CD4-positive, CD25-positive, alpha-beta regulatory T cell (primary cell): ENCODE data around the gene YWHAE. TPM values are rescaled to one million over a fixed set of nuclear protein-coding genes. Genes with fewer than 3 reads are reported as not detected.

Source experiments
- ATAC-seq, 2 donors: fragments of 150-1000 bp; cut with Tn5 transposase; one replicate each; pipeline ENCODE4 v1.10.0; 2021; ENCODE audit warnings: low read depth in 2 of 2, moderate number of reproducible peaks in 2 of 2, moderate library complexity in 1 of 2
- DNase-seq, 3 donors: peaks; one replicate each; pipeline versions ENCODE4 v3.0.0 to v3.0.0-alpha.2; 2012 to 2022; ENCODE audit warnings: mixed read lengths in 1 of 3
- H3K27ac ChIP-seq: one replicate; pipeline ENCODE4 v1.7.0; 2013; ENCODE audit warnings: mild to moderate bottlenecking, low read length; ENCODE audit not compliant: insufficient read depth, poor library complexity, severe bottlenecking
- H3K27me3 ChIP-seq: one replicate; pipeline ENCODE4 v1.7.0; 2013; ENCODE audit warnings: low read length; ENCODE audit not compliant: control insufficient read depth, insufficient read depth
- H3K36me3 ChIP-seq: one replicate; pipeline ENCODE4 v1.7.0; 2013; ENCODE audit warnings: mild to moderate bottlenecking, low read length, moderate library complexity; ENCODE audit not compliant: control insufficient read depth, insufficient read depth
- H3K4me1 ChIP-seq: 2 replicates; pipeline ENCODE4 v1.7.0; 2013; ENCODE audit warnings: mild to moderate bottlenecking, low read length; ENCODE audit not compliant: insufficient read depth, control insufficient read depth, poor library complexity, severe bottlenecking
- H3K4me3 ChIP-seq: one replicate; pipeline ENCODE4 v1.7.0; 2013; ENCODE audit warnings: low read depth, mild to moderate bottlenecking, low read length, moderate library complexity
- H3K9me3 ChIP-seq, 2 experiments: 1 replicate in 1 of 2; 2 replicates in 1 of 2; pipeline ENCODE4 v1.7.0; 2013; ENCODE audit warnings: low read length in 2 of 2, mild to moderate bottlenecking in 1 of 2, moderate library complexity in 1 of 2; ENCODE audit not compliant: control insufficient read depth in 2 of 2
- H3K27ac Mint-ChIP-seq, 3 donors: one replicate each; pipeline ENCODE4 v1.8.0; 2020 to 2022; ENCODE audit warnings: mild to moderate bottlenecking in 3 of 3, mixed read lengths in 3 of 3, moderate library complexity in 2 of 3
- H3K27me3 Mint-ChIP-seq: one replicate; pipeline ENCODE4 v1.8.0; 2022; ENCODE audit warnings: mild to moderate bottlenecking, mixed read lengths
- H3K36me3 Mint-ChIP-seq: one replicate; pipeline ENCODE4 v1.8.0; 2020; ENCODE audit warnings: mixed read lengths
- H3K4me1 Mint-ChIP-seq, 4 donors: one replicate each; pipeline ENCODE4 v1.8.0; 2020 to 2022; ENCODE audit warnings: mixed read lengths in 4 of 4, mild to moderate bottlenecking in 1 of 4
- H3K4me3 Mint-ChIP-seq, 4 donors: one replicate each; pipeline ENCODE4 v1.8.0; 2020 to 2022; ENCODE audit warnings: mild to moderate bottlenecking in 4 of 4, mixed read lengths in 4 of 4, moderate library complexity in 3 of 4
- H3K9me3 Mint-ChIP-seq, 7 donors: one replicate each; pipeline ENCODE4 v1.8.0; 2020 to 2022; ENCODE audit warnings: mixed read lengths in 7 of 7, mild to moderate bottlenecking in 3 of 7, moderate library complexity in 2 of 7
- polyA plus RNA-seq, 4 donors: library from polyadenylated mRNA; unstranded; fragments of 300-500 nt; fragmentation: Illumina TruSeq; gene quantifications; one replicate each; pipeline ENCODE4 v1.2.3, GENCODE V29; 2021
- total RNA-seq: library from RNA; stranded (reverse); gene quantifications from one replicate; pipeline ENCODE4 v1.2.3, GENCODE V29; 2022

The YWHAE gene
- total and polyA plus RNA-seq, 5 donors from 2014 or later = 68.6 to 136 (median 92.2) TPM

DNA sequence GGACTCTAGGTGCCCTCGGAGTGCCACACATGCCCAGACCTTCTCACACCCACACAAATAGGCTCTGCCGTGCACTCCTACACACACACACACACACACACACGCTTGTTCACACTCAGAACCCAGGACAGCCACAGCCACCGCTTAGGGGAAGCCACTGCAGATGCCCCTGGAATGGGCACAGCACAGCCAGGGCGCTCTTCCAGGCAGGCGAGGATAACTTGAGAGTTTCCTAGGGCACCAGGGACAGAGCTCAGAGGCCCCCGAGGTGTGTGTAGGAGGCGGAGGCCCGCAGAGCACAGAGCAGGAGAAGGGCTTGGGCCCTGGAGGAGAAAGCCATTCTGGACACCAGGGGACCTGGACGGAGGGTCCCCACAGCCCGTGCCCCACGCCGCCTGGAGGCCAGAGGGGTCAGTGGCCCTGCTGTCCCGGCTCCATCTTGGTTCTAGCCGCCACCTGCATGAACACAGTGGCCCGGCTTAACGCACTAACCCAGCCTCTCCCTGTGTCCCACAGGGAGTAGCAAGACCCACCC is 99.6 kb downstream of the YWHAE start:
- H3K27ac Mint-ChIP-seq = no peak overlapping the region
- no peak overlapping the region for H3K4me3 ChIP-seq

DNA sequence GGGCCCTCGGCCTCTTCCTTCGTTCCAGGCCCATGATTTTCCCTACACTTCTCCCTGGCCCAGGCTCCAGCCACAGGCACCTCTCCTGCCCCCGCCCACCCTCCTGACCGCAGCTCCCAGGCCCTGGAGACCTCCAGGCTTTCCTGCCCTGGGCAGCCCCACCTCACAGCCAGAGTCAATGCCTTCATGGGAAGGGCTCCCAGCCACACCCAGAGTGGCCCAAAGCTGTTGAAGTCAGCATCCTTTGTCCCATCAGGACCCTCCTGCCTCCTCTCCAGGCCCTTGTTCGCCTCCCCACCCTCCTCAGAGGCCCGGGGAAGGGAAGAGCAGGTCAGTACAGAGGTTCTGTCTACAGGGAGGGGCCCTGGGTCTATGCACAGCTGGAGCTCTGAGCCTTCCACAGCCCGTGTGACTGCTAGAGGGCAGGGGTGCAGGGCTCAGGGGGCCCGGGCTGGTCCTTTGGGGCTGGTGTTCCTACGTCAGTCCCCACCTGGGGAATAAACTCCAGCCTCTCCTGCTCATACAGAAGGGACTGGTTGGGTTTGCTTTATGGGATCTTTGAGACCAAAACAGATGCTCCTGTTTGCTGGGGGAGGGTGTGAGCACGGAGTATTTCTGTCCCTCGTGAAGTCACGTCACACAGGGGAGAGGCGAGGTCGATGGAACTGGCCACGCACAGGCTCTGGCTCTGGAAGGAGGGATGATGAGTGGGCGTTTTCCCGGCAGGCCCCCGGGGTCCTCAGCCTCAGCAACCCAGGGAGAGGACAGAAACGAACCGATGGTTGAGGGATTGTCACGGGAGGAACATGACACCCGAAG is 100.3 kb downstream of the YWHAE start:
- Histone ChIP-seq H3K4me1 (peaks cover 27% of the 10 kb centered on the region), H3K27ac (no peak overlapping the region), H3K4me3 (no peak overlapping the region), H3K9me3 (no peaks in the 10 kb centered on the region), H3K27me3 (no peaks in the 10 kb centered on the region), H3K36me3 (no peaks in the 10 kb centered on the region)
- Mint-ChIP-seq H3K27me3 (peaks cover 4% of the 10 kb centered on the region), H3K36me3 (no peaks in the 10 kb centered on the region), H3K9me3 (peaks cover 0 to 1% (median 0%) of the 10 kb centered on the region in 7 donors), H3K27ac (no peak overlapping the region), H3K4me3 (no peak overlapping the region), H3K4me1 (peaks cover 0 to 49% (median 6%) of the 10 kb centered on the region in 4 donors)
- no peak for ATAC-seq
- DNase-seq = no peak

More for the DNA sequence above, 99.6 kb downstream of the YWHAE start:
- H3K36me3 Mint-ChIP-seq = no peaks in the 10 kb centered on the region
- H3K27me3 ChIP-seq = no peaks in the 10 kb centered on the region
- H3K4me1 ChIP-seq = peaks cover 21% of the 10 kb centered on the region
- H3K4me3 Mint-ChIP-seq = no peak overlapping the region
- ATAC-seq = no peak
- peaks cover 0 to 1% (median 0%) of the 10 kb centered on the region in 7 donors for H3K9me3 Mint-ChIP-seq
- no peaks in the 10 kb centered on the region for H3K9me3 ChIP-seq
- no peak overlapping the region for H3K27ac ChIP-seq
- DNase-seq = no peak
- H3K27me3 Mint-ChIP-seq = peaks cover 4% of the 10 kb centered on the region
- no peaks in the 10 kb centered on the region for H3K36me3 ChIP-seq
- H3K4me1 Mint-ChIP-seq = peaks cover 0 to 42% (median 4%) of the 10 kb centered on the region in 4 donors

DNA sequence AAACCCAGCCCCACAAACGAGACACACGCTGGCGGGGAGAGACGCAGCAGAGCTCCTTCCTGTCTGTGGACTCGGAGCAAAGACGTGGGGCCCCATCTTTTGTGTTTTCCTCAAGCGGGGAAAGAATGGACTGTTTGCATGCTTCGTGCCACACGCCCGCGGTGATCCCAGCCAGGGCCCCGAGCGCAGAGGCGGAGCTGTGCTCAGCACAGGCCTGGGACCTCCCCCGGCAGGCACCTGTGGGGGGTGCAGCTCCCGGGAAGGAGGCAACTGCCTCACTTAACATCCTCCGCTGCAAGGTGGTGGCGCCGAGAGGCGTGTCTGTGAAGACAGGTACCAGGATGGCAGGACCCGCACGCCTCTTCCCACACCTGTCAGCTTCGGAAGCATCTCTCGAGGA is 101.4 kb downstream of the YWHAE start:
- H3K27ac Mint-ChIP-seq = no peak overlapping the region
- H3K27me3 ChIP-seq = no peaks in the 10 kb centered on the region
- H3K9me3 ChIP-seq = no peaks in the 10 kb centered on the region
- no peaks in the 10 kb centered on the region for H3K36me3 ChIP-seq
- H3K36me3 Mint-ChIP-seq = no peaks in the 10 kb centered on the region
- peaks cover 0 to 4% (median 0%) of the 10 kb centered on the region in 7 donors for H3K9me3 Mint-ChIP-seq
- H3K4me3 Mint-ChIP-seq = peak overlapping the region in 3 of 4 donors; percentile 39 to 69 (median 47)
- DNase-seq = peak; percentile 11 to 26 (median 23)
- peak in 1 of 2 donors; percentile 18 for ATAC-seq
- H3K27me3 Mint-ChIP-seq = peaks cover 10% of the 10 kb centered on the region
- H3K4me3 ChIP-seq = peak overlapping the region; percentile 32
- no peak overlapping the region for H3K27ac ChIP-seq
- H3K4me1 ChIP-seq = peaks cover 39% of the 10 kb centered on the region
- H3K4me1 Mint-ChIP-seq = peaks cover 6 to 61% (median 15%) of the 10 kb centered on the region in 4 donors

Other genes with a start within 250 kb of the YWHAE start
- gene ABR, start 220.2 kb downstream of the YWHAE start, total RNA-seq = 116 TPM
- 10 to 100 TPM; 13.2 to 21.2 (median 17.4) TPM for gene ABR, start 220.2 kb downstream of the YWHAE start, polyA plus RNA-seq
- gene BHLHA9, start 129.8 kb downstream of the YWHAE start, total RNA-seq = not detected
- gene BHLHA9, start 129.8 kb downstream of the YWHAE start, polyA plus RNA-seq = not detected
- 0.15 TPM for gene TRARG1, start 120.6 kb downstream of the YWHAE start, total RNA-seq
- gene TRARG1, start 120.6 kb downstream of the YWHAE start, polyA plus RNA-seq = under 1 TPM in 2 of 4 donors, not detected in 2; 0.11 to 0.14 TPM
- 18.2 TPM for gene CRK, start 56.0 kb upstream of the YWHAE start, total RNA-seq
- 10 to 100 TPM; 15.3 to 33.0 (median 26.8) TPM for gene CRK, start 56.0 kb upstream of the YWHAE start, polyA plus RNA-seq
- gene MYO1C, start 92.5 kb upstream of the YWHAE start, total RNA-seq = 33.7 TPM
- 10 to 100 TPM in 2 of 4 donors, 1 to 10 TPM in 2; 7.3 to 11.4 (median 9.6) TPM for gene MYO1C, start 92.5 kb upstream of the YWHAE start, polyA plus RNA-seq
- gene INPP5K, start 116.4 kb upstream of the YWHAE start, total RNA-seq = 193 TPM
- gene INPP5K, start 116.4 kb upstream of the YWHAE start, polyA plus RNA-seq = 100 to 1,000 TPM; 115 to 130 (median 121) TPM
- 40.5 TPM for gene PITPNA, start 162.6 kb upstream of the YWHAE start, total RNA-seq
- 10 to 100 TPM; 21.2 to 35.2 (median 26.8) TPM for gene PITPNA, start 162.6 kb upstream of the YWHAE start, polyA plus RNA-seq
- gene SLC43A2, start 228.6 kb upstream of the YWHAE start, total RNA-seq = 6.6 TPM
- 1 to 10 TPM; 3.5 to 6.9 (median 5.2) TPM for gene SLC43A2, start 228.6 kb upstream of the YWHAE start, polyA plus RNA-seq
- 1.5 TPM for gene SCARF1, start 245.5 kb upstream of the YWHAE start, total RNA-seq
- gene SCARF1, start 245.5 kb upstream of the YWHAE start, polyA plus RNA-seq = under 1 TPM in 1 of 4 donors, not detected in 3; 0.49 TPM
- gene RILP, start 249.6 kb upstream of the YWHAE start, total RNA-seq = 1.5 TPM
- gene RILP, start 249.6 kb upstream of the YWHAE start, polyA plus RNA-seq = 1 to 10 TPM; 3.7 to 7.6 (median 5.2) TPM